ENCODE data around the gene DAAM2. TPM values are rescaled to one million over a fixed set of nuclear protein-coding genes. Genes with fewer than 3 reads are reported as not detected.

Gene DAAM2
- total and polyA plus RNA-seq, 2 donors (not counting 1 experiment from before 2014, with no cell fraction given) = 41.5 to 48.2 TPM

- H3K4me2 ChIP-seq (ENCODE audit: extremely low read depth, insufficient read depth, low read length) = no peak overlapping the region
- no peak overlapping the region for H3K9ac ChIP-seq (ENCODE audit: insufficient read depth, low read length)
- H3K4me1 ChIP-seq (ENCODE audit: control insufficient read depth, extremely low read depth, insufficient read depth, low read length) = no peaks in the 10 kb centered on the region
- no peaks in the 10 kb centered on the region for H3K27me3 ChIP-seq (ENCODE audit: control insufficient read depth, insufficient read depth, low read length)
- no peaks in the 10 kb centered on the region for H4K20me1 ChIP-seq (ENCODE audit: control insufficient read depth, extremely low read depth, insufficient read depth, low read length)
- peaks cover 14% of the 10 kb centered on the region for H3K36me3 ChIP-seq (ENCODE audit: control insufficient read depth, insufficient read depth, low read length)
- H3K79me2 ChIP-seq (ENCODE audit: control insufficient read depth, insufficient read depth, low read length) = no peaks in the 10 kb centered on the region
- H3K9me3 ChIP-seq (ENCODE audit: control insufficient read depth, insufficient read depth, low read depth, low read length) = no peaks in the 10 kb centered on the region
- TF ChIP-seq, protein P1, sequence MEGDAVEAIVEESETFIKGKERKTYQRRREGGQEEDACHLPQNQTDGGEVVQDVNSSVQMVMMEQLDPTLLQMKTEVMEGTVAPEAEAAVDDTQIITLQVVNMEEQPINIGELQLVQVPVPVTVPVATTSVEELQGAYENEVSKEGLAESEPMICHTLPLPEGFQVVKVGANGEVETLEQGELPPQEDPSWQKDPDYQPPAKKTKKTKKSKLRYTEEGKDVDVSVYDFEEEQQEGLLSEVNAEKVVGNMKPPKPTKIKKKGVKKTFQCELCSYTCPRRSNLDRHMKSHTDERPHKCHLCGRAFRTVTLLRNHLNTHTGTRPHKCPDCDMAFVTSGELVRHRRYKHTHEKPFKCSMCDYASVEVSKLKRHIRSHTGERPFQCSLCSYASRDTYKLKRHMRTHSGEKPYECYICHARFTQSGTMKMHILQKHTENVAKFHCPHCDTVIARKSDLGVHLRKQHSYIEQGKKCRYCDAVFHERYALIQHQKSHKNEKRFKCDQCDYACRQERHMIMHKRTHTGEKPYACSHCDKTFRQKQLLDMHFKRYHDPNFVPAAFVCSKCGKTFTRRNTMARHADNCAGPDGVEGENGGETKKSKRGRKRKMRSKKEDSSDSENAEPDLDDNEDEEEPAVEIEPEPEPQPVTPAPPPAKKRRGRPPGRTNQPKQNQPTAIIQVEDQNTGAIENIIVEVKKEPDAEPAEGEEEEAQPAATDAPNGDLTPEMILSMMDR (conservative IDR thresholded peaks at IDR 0.05 in 1 of 2, IDR thresholded peaks at IDR 0.05 in 1 of 2; ENCODE audit: low read depth in 1 of 2, low read length in 2 of 2) = no peak
- no peak for DNase-seq (ENCODE audit: low read depth in 2 of 2)
- H3K27ac ChIP-seq (ENCODE audit: insufficient read depth, low read length) = no peak overlapping the region
- no peak overlapping the region for H3K4me3 ChIP-seq (replicated peaks in 1 of 4; ENCODE audit: control extremely low read depth in 1 of 4, insufficient read depth in 1 of 4, low read depth in 3 of 4, low read length in 4 of 4)
- H2AFZ ChIP-seq (ENCODE audit: low read length) = no peak overlapping the region
These were observed 78.8 kb downstream of the DAAM2 start for GRCh38 chr6:39870950-39871349.

DNA sequence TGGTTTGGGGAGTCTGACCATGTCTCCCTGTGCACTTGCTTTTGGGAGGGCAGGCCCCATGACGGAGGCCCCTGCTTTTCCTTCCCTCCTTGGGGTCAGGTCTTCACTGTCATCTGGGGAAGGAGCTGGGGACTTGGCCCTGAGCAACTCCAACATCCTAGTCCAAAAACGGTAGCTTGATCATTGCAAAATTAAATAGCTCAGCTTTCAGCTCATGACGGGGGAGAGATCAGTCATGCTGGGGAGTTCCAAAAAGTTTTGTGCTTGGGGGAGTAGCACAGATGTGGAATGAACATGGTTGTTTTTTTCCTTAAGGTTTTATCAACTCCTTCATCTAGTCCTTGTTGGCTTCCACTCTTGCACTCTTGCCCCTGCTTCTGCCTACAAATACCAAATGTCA lies 81.3 kb downstream of the DAAM2 start:
- no peaks in the 10 kb centered on the region for H3K27me3 ChIP-seq (ENCODE audit: control insufficient read depth, insufficient read depth, low read length)
- DNase-seq (ENCODE audit: low read depth in 2 of 2) = no peak
- no peak overlapping the region for H3K27ac ChIP-seq (ENCODE audit: insufficient read depth, low read length)
- no peak overlapping the region for H3K4me3 ChIP-seq (replicated peaks in 1 of 4; ENCODE audit: control extremely low read depth in 1 of 4, insufficient read depth in 1 of 4, low read depth in 3 of 4, low read length in 4 of 4)
- peaks cover 8% of the 10 kb centered on the region for H3K36me3 ChIP-seq (ENCODE audit: control insufficient read depth, insufficient read depth, low read length)
- H3K4me1 ChIP-seq (ENCODE audit: control insufficient read depth, extremely low read depth, insufficient read depth, low read length) = no peaks in the 10 kb centered on the region
- H3K79me2 ChIP-seq (ENCODE audit: control insufficient read depth, insufficient read depth, low read length) = no peaks in the 10 kb centered on the region
- no peaks in the 10 kb centered on the region for H3K9me3 ChIP-seq (ENCODE audit: control insufficient read depth, insufficient read depth, low read depth, low read length)
- TF ChIP-seq, protein P1 (conservative IDR thresholded peaks at IDR 0.05 in 1 of 2, IDR thresholded peaks at IDR 0.05 in 1 of 2; ENCODE audit: low read depth in 1 of 2, low read length in 2 of 2) = no peak
- no peak for TF ChIP-seq EZH2 (IDR thresholded peaks at IDR 0.05; ENCODE audit: low read length, missing control alignments)
- H4K20me1 ChIP-seq (ENCODE audit: control insufficient read depth, extremely low read depth, insufficient read depth, low read length) = no peaks in the 10 kb centered on the region
- no peak overlapping the region for H3K9ac ChIP-seq (ENCODE audit: insufficient read depth, low read length)
- no peak overlapping the region for H2AFZ ChIP-seq (ENCODE audit: low read length)
- H3K4me2 ChIP-seq (ENCODE audit: extremely low read depth, insufficient read depth, low read length) = no peak overlapping the region

- no peak for TF ChIP-seq EZH2 (IDR thresholded peaks at IDR 0.05; ENCODE audit: low read length, missing control alignments)
- TF ChIP-seq, protein P1 (conservative IDR thresholded peaks at IDR 0.05 in 1 of 2, IDR thresholded peaks at IDR 0.05 in 1 of 2; ENCODE audit: low read depth in 1 of 2, low read length in 2 of 2) = no peak
- H3K4me3 ChIP-seq (replicated peaks in 1 of 4; ENCODE audit: control extremely low read depth in 1 of 4, insufficient read depth in 1 of 4, low read depth in 3 of 4, low read length in 4 of 4) = no peak overlapping the region
- no peak overlapping the region for H3K4me2 ChIP-seq (ENCODE audit: extremely low read depth, insufficient read depth, low read length)
- peak in 1 of 2 donors; percentile 73 for DNase-seq (ENCODE audit: low read depth in 2 of 2)
- no peaks in the 10 kb centered on the region for H3K4me1 ChIP-seq (ENCODE audit: control insufficient read depth, extremely low read depth, insufficient read depth, low read length)
- no peaks in the 10 kb centered on the region for H3K79me2 ChIP-seq (ENCODE audit: control insufficient read depth, insufficient read depth, low read length)
- H3K36me3 ChIP-seq (ENCODE audit: control insufficient read depth, insufficient read depth, low read length) = peaks cover 4% of the 10 kb centered on the region
- H3K27me3 ChIP-seq (ENCODE audit: control insufficient read depth, insufficient read depth, low read length) = no peaks in the 10 kb centered on the region
- H3K9me3 ChIP-seq (ENCODE audit: control insufficient read depth, insufficient read depth, low read depth, low read length) = no peaks in the 10 kb centered on the region
- no peaks in the 10 kb centered on the region for H4K20me1 ChIP-seq (ENCODE audit: control insufficient read depth, extremely low read depth, insufficient read depth, low read length)
- H3K27ac ChIP-seq (ENCODE audit: insufficient read depth, low read length) = no peak overlapping the region
- H3K9ac ChIP-seq (ENCODE audit: insufficient read depth, low read length) = no peak overlapping the region
- H2AFZ ChIP-seq (ENCODE audit: low read length) = no peak overlapping the region
These were observed 83.9 kb downstream of the DAAM2 start for GRCh38 chr6:39876111-39876510.
